OCI-LY1 (cell line): ENCODE measurements around the gene CD101.

ENCODE experiments used
- H2AFZ ChIP-seq: fragments of 200-600 bp; sonication (generic), shearing (Covaris generic); 2 replicates; pipeline ENCODE4 v1.6.0; 2014; ENCODE audit warnings: antibody characterized with exemption, mild to moderate bottlenecking, low read length
- H3F3A ChIP-seq: fragments of 200-600 bp; sonication (generic), shearing (Covaris generic); 2 replicates; pipeline ENCODE4 v1.6.0; 2014; ENCODE audit warnings: mild to moderate bottlenecking, antibody characterized with exemption, low read length, moderate library complexity; ENCODE audit not compliant: insufficient read depth
- H3K27ac ChIP-seq: fragments of 200-600 bp; sonication (generic); 2 replicates; pipeline ENCODE4 v1.5.1; 2014; ENCODE audit warnings: low read length, mixed run types, mild to moderate bottlenecking, low read depth; ENCODE audit not compliant: poor library complexity, severe bottlenecking
- H3K27me3 ChIP-seq: fragments of 200-600 bp; sonication (generic); 2 replicates; pipeline ENCODE4 v1.6.0; 2014; ENCODE audit warnings: antibody characterized with exemption, mild to moderate bottlenecking, low read length, moderate library complexity; ENCODE audit not compliant: insufficient read depth
- H3K36me3 ChIP-seq: fragments of 200-600 bp; sonication (generic); 2 replicates; pipeline ENCODE4 v1.6.1; 2014; ENCODE audit warnings: mild to moderate bottlenecking, antibody characterized with exemption, low read length, moderate library complexity, mixed read lengths; ENCODE audit not compliant: insufficient read depth
- H3K4me1 ChIP-seq: fragments of 200-600 bp; sonication (generic); 2 replicates; pipeline ENCODE4 v1.5.1; 2014; ENCODE audit warnings: mild to moderate bottlenecking, low read length, moderate library complexity; ENCODE audit not compliant: insufficient read depth, severe bottlenecking
- H3K4me2 ChIP-seq: fragments of 200-600 bp; sonication (generic), shearing (Covaris generic); 2 replicates; pipeline ENCODE4 v1.6.1; 2014; ENCODE audit warnings: low read length
- H3K4me3 ChIP-seq: fragments of 200-600 bp; sonication (generic); 2 replicates; pipeline ENCODE4 v1.5.1; 2014; ENCODE audit warnings: low read length, low read depth, mild to moderate bottlenecking, mixed read lengths; ENCODE audit not compliant: poor library complexity, severe bottlenecking
- H3K79me2 ChIP-seq: fragments of 200-600 bp; shearing (Covaris generic); 2 replicates; pipeline ENCODE4 v1.6.1; 2016; ENCODE audit warnings: mixed run types, low read length, mixed read lengths; ENCODE audit not compliant: insufficient read depth
- H3K9ac ChIP-seq: fragments of 200-600 bp; sonication (generic), shearing (Covaris generic); 2 replicates; pipeline ENCODE4 v1.6.1; 2014; ENCODE audit warnings: mild to moderate bottlenecking, low read length, mixed read lengths
- H3K9me2 ChIP-seq: fragments of 200-600 bp; sonication (generic), shearing (Covaris generic); 2 replicates; pipeline ENCODE4 v1.6.1; 2014; ENCODE audit warnings: low read depth, mild to moderate bottlenecking, low read length, mixed read lengths
- H3K9me3 ChIP-seq: fragments of 200-600 bp; shearing (Covaris generic); 2 replicates; pipeline ENCODE4 v1.6.1; 2014; ENCODE audit warnings: low read length, mixed read lengths
- H4K20me1 ChIP-seq: fragments of 200-600 bp; sonication (generic), shearing (Covaris generic); 2 replicates; pipeline ENCODE4 v1.6.0; 2016; ENCODE audit warnings: mild to moderate bottlenecking, low read length; ENCODE audit not compliant: insufficient read depth
- EZH2 ChIP-seq: fragments of 200-600 bp; sonication (generic), shearing (Covaris generic); IDR thresholded peaks from 2 replicates; pipeline ENCODE4 v1.8.0; 2017; ENCODE audit warnings: borderline replicate concordance, mixed run types, mild to moderate bottlenecking, antibody characterized with exemption, low read length, moderate library complexity, mixed read lengths
- TF ChIP-seq, protein P1 (sequence below): fragments of 200-600 bp; sonication (generic), shearing (Covaris generic); IDR thresholded peaks from 2 replicates; pipeline ENCODE4 v1.5.1; 2017; ENCODE audit warnings: mild to moderate bottlenecking, antibody characterized with exemption, low read length, moderate library complexity, mixed read lengths

CD101 gene

DNA sequence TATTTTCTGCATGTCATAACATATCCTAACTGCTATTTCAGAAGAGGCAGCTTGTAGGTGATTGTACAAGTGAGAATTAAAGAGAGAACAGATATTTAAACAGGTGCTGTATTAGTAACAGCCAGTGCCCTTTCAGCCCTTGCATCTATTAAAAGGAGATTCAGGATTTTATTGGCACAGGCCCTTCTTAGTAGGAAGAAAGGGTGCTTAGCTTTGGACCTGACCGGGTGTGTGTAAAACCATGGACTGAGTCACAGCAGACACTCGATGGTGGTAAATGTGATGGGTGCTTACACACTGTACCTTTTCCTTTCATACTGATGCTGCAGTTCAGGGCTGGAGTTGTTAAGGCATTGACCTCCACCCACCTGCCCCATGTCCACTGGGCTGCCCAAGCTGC, 12.7 kb upstream of the CD101 start:
- Histone ChIP-seq H3K9me3 (no peaks in the 10 kb centered on the region), H3K79me2 (no peaks in the 10 kb centered on the region), H3K9me2 (no peaks in the 10 kb centered on the region), H3K27me3 (no peaks in the 10 kb centered on the region), H3K4me1 (peaks cover 8% of the 10 kb centered on the region), H3K4me2 (no peak overlapping the region), H2AFZ (no peak overlapping the region), H3K4me3 (no peak overlapping the region), H3K27ac (no peak overlapping the region), H3K36me3 (no peaks in the 10 kb centered on the region), H3F3A (no peaks in the 10 kb centered on the region), H4K20me1 (no peaks in the 10 kb centered on the region), H3K9ac (no peak overlapping the region)
- TF ChIP-seq, protein P1, sequence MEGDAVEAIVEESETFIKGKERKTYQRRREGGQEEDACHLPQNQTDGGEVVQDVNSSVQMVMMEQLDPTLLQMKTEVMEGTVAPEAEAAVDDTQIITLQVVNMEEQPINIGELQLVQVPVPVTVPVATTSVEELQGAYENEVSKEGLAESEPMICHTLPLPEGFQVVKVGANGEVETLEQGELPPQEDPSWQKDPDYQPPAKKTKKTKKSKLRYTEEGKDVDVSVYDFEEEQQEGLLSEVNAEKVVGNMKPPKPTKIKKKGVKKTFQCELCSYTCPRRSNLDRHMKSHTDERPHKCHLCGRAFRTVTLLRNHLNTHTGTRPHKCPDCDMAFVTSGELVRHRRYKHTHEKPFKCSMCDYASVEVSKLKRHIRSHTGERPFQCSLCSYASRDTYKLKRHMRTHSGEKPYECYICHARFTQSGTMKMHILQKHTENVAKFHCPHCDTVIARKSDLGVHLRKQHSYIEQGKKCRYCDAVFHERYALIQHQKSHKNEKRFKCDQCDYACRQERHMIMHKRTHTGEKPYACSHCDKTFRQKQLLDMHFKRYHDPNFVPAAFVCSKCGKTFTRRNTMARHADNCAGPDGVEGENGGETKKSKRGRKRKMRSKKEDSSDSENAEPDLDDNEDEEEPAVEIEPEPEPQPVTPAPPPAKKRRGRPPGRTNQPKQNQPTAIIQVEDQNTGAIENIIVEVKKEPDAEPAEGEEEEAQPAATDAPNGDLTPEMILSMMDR, result no peak
- TF ChIP-seq EZH2, result no peak

DNA sequence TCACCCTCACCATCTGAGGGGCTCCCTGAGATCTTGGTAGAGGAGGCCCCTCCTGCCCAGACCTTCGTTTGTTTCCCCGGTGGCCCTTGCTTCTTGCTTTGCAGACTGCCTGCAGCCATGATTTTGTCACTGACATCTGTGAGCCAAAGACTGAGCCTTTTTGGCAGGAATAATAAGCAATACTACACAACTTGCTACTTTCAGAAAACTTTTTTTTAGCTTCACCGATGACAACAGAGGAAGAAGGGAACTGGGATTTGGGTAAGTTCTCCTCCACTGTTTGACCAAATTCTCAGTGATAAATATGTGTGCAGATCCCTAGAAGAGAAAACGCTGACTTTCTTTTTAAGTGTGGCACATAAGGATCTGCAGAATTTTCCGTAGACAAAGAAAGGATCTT, 11.7 kb upstream of the CD101 start:
- H3K36me3 ChIP-seq, result no peaks in the 10 kb centered on the region
- no peaks in the 10 kb centered on the region for H3K9me2 ChIP-seq
- no peak overlapping the region for H3K4me2 ChIP-seq
- H3K27me3 ChIP-seq, result no peaks in the 10 kb centered on the region
- H3K9me3 ChIP-seq, result no peaks in the 10 kb centered on the region
- H3K9ac ChIP-seq, result no peak overlapping the region
- no peaks in the 10 kb centered on the region for H3K79me2 ChIP-seq
- H3K4me1 ChIP-seq, result peaks cover 8% of the 10 kb centered on the region
- no peaks in the 10 kb centered on the region for H3F3A ChIP-seq
- no peaks in the 10 kb centered on the region for H4K20me1 ChIP-seq
- no peak overlapping the region for H2AFZ ChIP-seq
- H3K27ac ChIP-seq, result no peak overlapping the region
- TF ChIP-seq EZH2, result no peak
- H3K4me3 ChIP-seq, result no peak overlapping the region

DNA sequence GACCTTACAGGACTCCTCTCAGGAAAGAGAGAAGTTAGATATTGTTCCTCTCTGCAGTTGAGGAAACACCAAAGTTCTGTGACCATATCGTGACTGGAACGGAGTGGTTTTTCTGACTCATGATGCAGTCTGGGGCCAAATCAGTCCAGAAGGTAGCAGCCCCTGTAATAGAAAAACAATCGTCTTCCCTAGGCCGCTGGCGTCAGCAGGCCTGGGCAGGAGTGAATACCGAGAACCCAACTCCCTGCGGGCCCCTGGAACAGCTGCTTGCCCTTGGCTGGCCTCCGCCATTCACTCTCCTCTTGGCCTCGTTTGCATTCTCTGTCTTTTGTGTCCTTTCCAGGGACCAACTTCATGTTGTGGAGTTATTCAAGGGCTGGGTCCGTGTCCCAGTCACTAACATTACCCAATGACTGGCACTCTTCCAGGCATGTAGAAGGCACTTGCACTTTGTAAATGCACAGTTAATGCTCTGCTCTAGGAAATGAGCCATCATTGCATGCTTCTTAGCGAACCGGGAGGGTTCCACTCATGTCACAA, 10.9 kb upstream of the CD101 start:
- Histone ChIP-seq H3F3A (no peaks in the 10 kb centered on the region), H3K36me3 (no peaks in the 10 kb centered on the region), H4K20me1 (no peaks in the 10 kb centered on the region), H3K9me2 (no peaks in the 10 kb centered on the region), H3K27ac (no peak overlapping the region), H3K4me3 (no peak overlapping the region), H2AFZ (no peak overlapping the region), H3K27me3 (no peaks in the 10 kb centered on the region), H3K4me1 (peaks cover 8% of the 10 kb centered on the region), H3K9ac (no peak overlapping the region), H3K4me2 (no peak overlapping the region), H3K79me2 (no peaks in the 10 kb centered on the region), H3K9me3 (no peaks in the 10 kb centered on the region)
- TF ChIP-seq, protein P1, result no peak
- TF ChIP-seq EZH2, result no peak

DNA sequence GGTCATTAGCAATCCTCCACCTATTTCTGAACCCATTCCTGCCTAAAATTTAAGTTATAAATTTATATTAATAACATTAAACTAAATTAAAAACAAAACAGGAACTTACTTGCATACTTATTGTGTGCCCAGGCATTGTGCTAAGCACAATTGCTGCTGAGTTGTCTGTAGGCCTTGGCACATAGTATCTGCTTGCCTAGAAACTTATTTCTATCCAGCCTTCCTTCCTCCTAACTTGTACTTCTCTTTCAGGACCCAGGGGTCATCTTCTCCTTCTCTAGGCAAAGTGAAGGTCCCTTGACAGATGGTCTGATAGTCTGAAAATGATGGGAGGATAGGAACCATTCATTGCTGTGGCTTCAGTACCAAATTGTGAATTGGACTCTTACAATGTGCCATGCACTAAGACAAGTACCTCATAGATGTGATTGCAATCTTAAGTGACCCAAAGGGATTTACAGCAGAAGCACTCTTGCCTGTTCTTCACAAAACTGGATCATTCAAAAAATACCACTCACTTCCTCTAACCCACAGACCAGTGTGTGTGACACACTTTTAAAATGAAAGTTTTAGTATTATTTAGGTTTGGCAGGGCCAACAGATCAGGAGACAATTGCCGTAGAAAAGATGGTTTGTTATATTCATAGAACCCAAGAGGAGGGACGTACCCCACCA, 10.3 kb upstream of the CD101 start:
- Histone ChIP-seq H3K9me3 (no peaks in the 10 kb centered on the region), H3K4me2 (no peak overlapping the region), H3F3A (no peaks in the 10 kb centered on the region), H4K20me1 (no peaks in the 10 kb centered on the region), H3K4me1 (peaks cover 8% of the 10 kb centered on the region), H3K9me2 (no peaks in the 10 kb centered on the region), H3K27ac (no peak overlapping the region), H3K27me3 (no peaks in the 10 kb centered on the region), H3K4me3 (no peak overlapping the region), H3K9ac (no peak overlapping the region), H2AFZ (no peak overlapping the region), H3K36me3 (no peaks in the 10 kb centered on the region), H3K79me2 (no peaks in the 10 kb centered on the region)
- no peak for TF ChIP-seq EZH2
- TF ChIP-seq, protein P1, result no peak
